GM23338 (cell line): Measurements from ENCODE around the gene RPL13. TPM values are rescaled to one million over a fixed set of nuclear protein-coding genes. Genes with fewer than 3 reads are reported as not detected.

ENCODE experiments used
- ATAC-seq: fragments of 200-7000 bp; cut with Tn5 transposase; 3 replicates; pipeline ENCODE4 v1.9.1; 2020
- DNase-seq: peaks from one replicate; pipeline ENCODE4 v3.0.0-alpha.2; 2015; ENCODE audit warnings: low spot score
- H2AFZ ChIP-seq: fragments of 200-600 bp; sonication (generic); 2 replicates; pipeline ENCODE4 v1.8.0; 2016; ENCODE audit warnings: antibody characterized with exemption, mild to moderate bottlenecking, moderate library complexity
- H3F3A ChIP-seq: fragments of 200-600 bp; sonication (generic); replicated peaks from 2 replicates; pipeline ENCODE4 v1.8.0; 2017; ENCODE audit warnings: antibody characterized with exemption, mixed run types, low read depth
- H3K27ac ChIP-seq: fragments of 200-600 bp; sonication (generic); 2 replicates; pipeline ENCODE4 v1.6.1; 2016; ENCODE audit warnings: low read depth
- H3K27me3 ChIP-seq: fragments of 200-600 bp; sonication (generic); 2 replicates; pipeline ENCODE4 v1.8.0; 2016; ENCODE audit warnings: mild to moderate bottlenecking, mixed run types, moderate library complexity; ENCODE audit not compliant: insufficient read depth
- H3K36me3 ChIP-seq: fragments of 200-600 bp; sonication (generic); 2 replicates; pipeline ENCODE4 v1.8.0; 2016; ENCODE audit warnings: mild to moderate bottlenecking; ENCODE audit not compliant: insufficient read depth
- H3K4me1 ChIP-seq: fragments of 200-600 bp; sonication (generic); 2 replicates; pipeline ENCODE4 v1.8.0; 2016; ENCODE audit warnings: mild to moderate bottlenecking, moderate library complexity; ENCODE audit not compliant: insufficient read depth
- H3K4me2 ChIP-seq: fragments of 200-600 bp; sonication (generic); 2 replicates; pipeline ENCODE4 v1.7.1; 2017; ENCODE audit warnings: mixed run types
- H3K4me3 ChIP-seq: fragments of 200-600 bp; sonication (generic); 2 replicates; pipeline ENCODE4 v1.6.1; 2016; ENCODE audit warnings: mixed run types
- H3K79me2 ChIP-seq: fragments of 200-600 bp; sonication (generic); replicated peaks from 2 replicates; pipeline ENCODE4 v1.8.0; 2017; ENCODE audit warnings: mild to moderate bottlenecking; ENCODE audit not compliant: insufficient read depth
- H3K9me2 ChIP-seq: fragments of 200-600 bp; sonication (generic); 2 replicates; pipeline ENCODE4 v1.8.0; 2017; ENCODE audit not compliant: insufficient read depth
- H4K20me1 ChIP-seq: fragments of 200-600 bp; sonication (generic); replicated peaks from 2 replicates; pipeline ENCODE4 v1.8.0; 2017; ENCODE audit warnings: mild to moderate bottlenecking; ENCODE audit not compliant: insufficient read depth
- H3K27ac Mint-ChIP-seq: 2 replicates; pipeline ENCODE4 v1.8.0; 2020; ENCODE audit warnings: inconsistent platforms, mild to moderate bottlenecking, moderate library complexity, mixed read lengths
- H3K27me3 Mint-ChIP-seq: 3 replicates; pipeline ENCODE4 v1.8.0; 2022; ENCODE audit warnings: low read depth, mild to moderate bottlenecking, moderate library complexity, mixed read lengths, inconsistent platforms; ENCODE audit not compliant: insufficient read depth, poor library complexity
- H3K36me3 Mint-ChIP-seq: 3 replicates; pipeline ENCODE4 v1.8.0; 2021; ENCODE audit warnings: low read depth, mild to moderate bottlenecking, inconsistent platforms, moderate library complexity, mixed read lengths
- H3K4me1 Mint-ChIP-seq: 3 replicates; pipeline ENCODE4 v1.8.0; 2020; ENCODE audit warnings: mild to moderate bottlenecking, inconsistent platforms, mixed read lengths
- H3K4me3 Mint-ChIP-seq: 3 replicates; pipeline ENCODE4 v1.8.0; 2021; ENCODE audit warnings: moderate library complexity, mild to moderate bottlenecking, inconsistent platforms, mixed read lengths
- H3K9me3 Mint-ChIP-seq: 3 replicates; pipeline ENCODE4 v1.8.0; 2020; ENCODE audit warnings: moderate library complexity, mild to moderate bottlenecking, inconsistent platforms, mixed read lengths
- CREB1 ChIP-seq: fragments of 250-450 bp; sonication (Bioruptor Pico); IDR thresholded peaks from 2 replicates; pipeline ENCODE4 v1.5.0; 2020; ENCODE audit warnings: low read depth, mild to moderate bottlenecking, moderate library complexity
- EZH2phosphoT487 ChIP-seq: fragments of 200-600 bp; sonication (generic); IDR thresholded peaks from one replicate; pipeline ENCODE4 v1.8.1; 2018; ENCODE audit warnings: antibody characterized with exemption; ENCODE audit not compliant: unreplicated experiment
- JUNB ChIP-seq: IDR thresholded peaks from one replicate; pipeline ENCODE4 v1.6.1; 2016; ENCODE audit warnings: antibody characterized with exemption; ENCODE audit not compliant: unreplicated experiment
- NANOG ChIP-seq: IDR thresholded peaks from 2 replicates; pipeline ENCODE4 v1.6.1; 2016; ENCODE audit warnings: antibody characterized with exemption, borderline replicate concordance
- ZNF331 ChIP-seq: fragments of 250-450 bp; sonication (Bioruptor Pico); IDR thresholded peaks from 2 replicates; pipeline ENCODE4 v1.5.0; 2020; ENCODE audit warnings: low read depth, mild to moderate bottlenecking, moderate library complexity
- polyA plus RNA-seq: library from polyadenylated mRNA; unstranded; fragments of >200 nt; fragmentation: Nextera tagmentation; extraction: Ambion mirVana; gene quantifications from 2 replicates; pipeline ENCODE4 v1.2.1, GENCODE V29; 2016
- total RNA-seq: library from RNA; depleted of rRNA; stranded (reverse); fragments of >200 nt; shearing (Covaris generic); gene quantifications from 2 replicates; pipeline ENCODE4 v1.2.3, GENCODE V29; 2014
- TF ChIP-seq, protein P1 (sequence below): fragments of 250-450 bp; sonication (Bioruptor Pico); IDR thresholded peaks from 2 replicates; pipeline ENCODE4 v1.5.0; 2020; ENCODE audit warnings: mild to moderate bottlenecking, moderate library complexity
- TF ChIP-seq, protein P2 (sequence below): IDR thresholded peaks from 2 replicates; pipeline ENCODE4 v1.6.1; 2016; ENCODE audit warnings: antibody characterized with exemption
- TF ChIP-seq, protein P3 (sequence below): IDR thresholded peaks from one replicate; pipeline ENCODE4 v1.6.1; 2018; ENCODE audit warnings: antibody characterized with exemption; ENCODE audit not compliant: unreplicated experiment

Gene RPL13
- total and polyA plus RNA-seq, 2 experiments from 2014 or later = 3,489 to 3,617 TPM

DNA sequence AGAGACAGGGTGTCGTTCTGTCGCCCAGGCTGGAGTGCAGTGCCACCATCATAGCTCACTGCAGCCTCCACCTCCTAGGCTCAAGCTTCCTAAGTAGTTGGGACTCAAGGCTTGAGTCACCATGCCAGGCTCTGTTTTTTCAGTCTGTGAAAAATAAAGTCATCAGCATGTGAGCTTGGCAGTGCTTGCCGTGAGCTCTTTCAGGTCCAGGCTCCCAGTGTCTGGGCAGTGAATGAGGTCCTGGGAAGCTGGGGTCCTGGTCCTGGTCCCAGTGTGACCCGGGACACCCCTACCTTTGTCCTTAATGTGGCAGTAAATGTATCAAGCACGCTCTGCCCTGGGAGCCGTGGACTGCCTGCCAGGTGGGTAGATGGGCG, 22.9 kb upstream of the RPL13 start (continued):
- TF ChIP-seq, protein P1, sequence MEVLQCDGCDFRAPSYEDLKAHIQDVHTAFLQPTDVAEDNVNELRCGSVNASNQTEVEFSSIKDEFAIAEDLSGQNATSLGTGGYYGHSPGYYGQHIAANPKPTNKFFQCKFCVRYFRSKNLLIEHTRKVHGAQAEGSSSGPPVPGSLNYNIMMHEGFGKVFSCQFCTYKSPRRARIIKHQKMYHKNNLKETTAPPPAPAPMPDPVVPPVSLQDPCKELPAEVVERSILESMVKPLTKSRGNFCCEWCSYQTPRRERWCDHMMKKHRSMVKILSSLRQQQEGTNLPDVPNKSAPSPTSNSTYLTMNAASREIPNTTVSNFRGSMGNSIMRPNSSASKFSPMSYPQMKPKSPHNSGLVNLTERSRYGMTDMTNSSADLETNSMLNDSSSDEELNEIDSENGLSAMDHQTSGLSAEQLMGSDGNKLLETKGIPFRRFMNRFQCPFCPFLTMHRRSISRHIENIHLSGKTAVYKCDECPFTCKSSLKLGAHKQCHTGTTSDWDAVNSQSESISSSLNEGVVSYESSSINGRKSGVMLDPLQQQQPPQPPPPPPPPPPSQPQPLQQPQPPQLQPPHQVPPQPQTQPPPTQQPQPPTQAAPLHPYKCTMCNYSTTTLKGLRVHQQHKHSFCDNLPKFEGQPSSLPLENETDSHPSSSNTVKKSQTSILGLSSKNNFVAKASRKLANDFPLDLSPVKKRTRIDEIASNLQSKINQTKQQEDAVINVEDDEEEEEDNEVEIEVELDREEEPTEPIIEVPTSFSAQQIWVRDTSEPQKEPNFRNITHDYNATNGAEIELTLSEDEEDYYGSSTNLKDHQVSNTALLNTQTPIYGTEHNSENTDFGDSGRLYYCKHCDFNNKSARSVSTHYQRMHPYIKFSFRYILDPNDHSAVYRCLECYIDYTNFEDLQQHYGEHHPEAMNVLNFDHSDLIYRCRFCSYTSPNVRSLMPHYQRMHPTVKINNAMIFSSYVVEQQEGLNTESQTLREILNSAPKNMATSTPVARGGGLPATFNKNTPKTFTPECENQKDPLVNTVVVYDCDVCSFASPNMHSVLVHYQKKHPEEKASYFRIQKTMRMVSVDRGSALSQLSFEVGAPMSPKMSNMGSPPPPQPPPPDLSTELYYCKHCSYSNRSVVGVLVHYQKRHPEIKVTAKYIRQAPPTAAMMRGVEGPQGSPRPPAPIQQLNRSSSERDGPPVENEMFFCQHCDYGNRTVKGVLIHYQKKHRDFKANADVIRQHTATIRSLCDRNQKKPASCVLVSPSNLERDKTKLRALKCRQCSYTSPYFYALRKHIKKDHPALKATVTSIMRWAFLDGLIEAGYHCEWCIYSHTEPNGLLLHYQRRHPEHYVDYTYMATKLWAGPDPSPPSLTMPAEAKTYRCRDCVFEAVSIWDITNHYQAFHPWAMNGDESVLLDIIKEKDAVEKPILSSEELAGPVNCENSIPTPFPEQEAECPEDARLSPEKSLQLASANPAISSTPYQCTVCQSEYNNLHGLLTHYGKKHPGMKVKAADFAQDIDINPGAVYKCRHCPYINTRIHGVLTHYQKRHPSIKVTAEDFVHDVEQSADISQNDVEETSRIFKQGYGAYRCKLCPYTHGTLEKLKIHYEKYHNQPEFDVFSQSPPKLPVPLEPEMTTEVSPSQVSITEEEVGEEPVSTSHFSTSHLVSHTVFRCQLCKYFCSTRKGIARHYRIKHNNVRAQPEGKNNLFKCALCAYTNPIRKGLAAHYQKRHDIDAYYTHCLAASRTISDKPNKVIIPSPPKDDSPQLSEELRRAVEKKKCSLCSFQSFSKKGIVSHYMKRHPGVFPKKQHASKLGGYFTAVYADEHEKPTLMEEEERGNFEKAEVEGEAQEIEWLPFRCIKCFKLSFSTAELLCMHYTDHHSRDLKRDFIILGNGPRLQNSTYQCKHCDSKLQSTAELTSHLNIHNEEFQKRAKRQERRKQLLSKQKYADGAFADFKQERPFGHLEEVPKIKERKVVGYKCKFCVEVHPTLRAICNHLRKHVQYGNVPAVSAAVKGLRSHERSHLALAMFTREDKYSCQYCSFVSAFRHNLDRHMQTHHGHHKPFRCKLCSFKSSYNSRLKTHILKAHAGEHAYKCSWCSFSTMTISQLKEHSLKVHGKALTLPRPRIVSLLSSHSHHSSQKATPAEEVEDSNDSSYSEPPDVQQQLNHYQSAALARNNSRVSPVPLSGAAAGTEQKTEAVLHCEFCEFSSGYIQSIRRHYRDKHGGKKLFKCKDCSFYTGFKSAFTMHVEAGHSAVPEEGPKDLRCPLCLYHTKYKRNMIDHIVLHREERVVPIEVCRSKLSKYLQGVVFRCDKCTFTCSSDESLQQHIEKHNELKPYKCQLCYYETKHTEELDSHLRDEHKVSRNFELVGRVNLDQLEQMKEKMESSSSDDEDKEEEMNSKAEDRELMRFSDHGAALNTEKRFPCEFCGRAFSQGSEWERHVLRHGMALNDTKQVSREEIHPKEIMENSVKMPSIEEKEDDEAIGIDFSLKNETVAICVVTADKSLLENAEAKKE (CRISPR knock-in tag) = no peak
- TF ChIP-seq, protein P2, sequence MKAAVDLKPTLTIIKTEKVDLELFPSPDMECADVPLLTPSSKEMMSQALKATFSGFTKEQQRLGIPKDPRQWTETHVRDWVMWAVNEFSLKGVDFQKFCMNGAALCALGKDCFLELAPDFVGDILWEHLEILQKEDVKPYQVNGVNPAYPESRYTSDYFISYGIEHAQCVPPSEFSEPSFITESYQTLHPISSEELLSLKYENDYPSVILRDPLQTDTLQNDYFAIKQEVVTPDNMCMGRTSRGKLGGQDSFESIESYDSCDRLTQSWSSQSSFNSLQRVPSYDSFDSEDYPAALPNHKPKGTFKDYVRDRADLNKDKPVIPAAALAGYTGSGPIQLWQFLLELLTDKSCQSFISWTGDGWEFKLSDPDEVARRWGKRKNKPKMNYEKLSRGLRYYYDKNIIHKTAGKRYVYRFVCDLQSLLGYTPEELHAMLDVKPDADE = no peak

GRCh38 chr16:89538286-89538685, 22.2 kb upstream of the RPL13 start:
- Histone ChIP-seq H4K20me1 (peaks cover 14% of the 10 kb centered on the region), H3F3A (0 out of 2 replicates have a peak, but pooled peaks cover 7% of the 10 kb centered on the region), H3K27me3 (no peaks in the 10 kb centered on the region), H3K4me3 (no peak overlapping the region), H3K27ac (no peak overlapping the region), H2AFZ (no peak overlapping the region), H3K79me2 (0 out of 2 replicates have a peak, but pooled peaks cover 5% of the 10 kb centered on the region), H3K4me1 (no peaks in the 10 kb centered on the region), H3K36me3 (peaks cover 22% of the 10 kb centered on the region), H3K4me2 (no peak overlapping the region), H3K9me2 (no peaks in the 10 kb centered on the region)
- ATAC-seq = no peak
- H3K4me3 Mint-ChIP-seq = no peak overlapping the region
- no peaks in the 10 kb centered on the region for H3K9me3 Mint-ChIP-seq
- H3K27ac Mint-ChIP-seq = no peak overlapping the region
- TF ChIP-seq CREB1 (CRISPR knock-in tag) (no peak), JUNB (no peak), ZNF331 (CRISPR knock-in tag) (no peak), NANOG (no peak), EZH2phosphoT487 (no peak)
- TF ChIP-seq, protein P3, sequence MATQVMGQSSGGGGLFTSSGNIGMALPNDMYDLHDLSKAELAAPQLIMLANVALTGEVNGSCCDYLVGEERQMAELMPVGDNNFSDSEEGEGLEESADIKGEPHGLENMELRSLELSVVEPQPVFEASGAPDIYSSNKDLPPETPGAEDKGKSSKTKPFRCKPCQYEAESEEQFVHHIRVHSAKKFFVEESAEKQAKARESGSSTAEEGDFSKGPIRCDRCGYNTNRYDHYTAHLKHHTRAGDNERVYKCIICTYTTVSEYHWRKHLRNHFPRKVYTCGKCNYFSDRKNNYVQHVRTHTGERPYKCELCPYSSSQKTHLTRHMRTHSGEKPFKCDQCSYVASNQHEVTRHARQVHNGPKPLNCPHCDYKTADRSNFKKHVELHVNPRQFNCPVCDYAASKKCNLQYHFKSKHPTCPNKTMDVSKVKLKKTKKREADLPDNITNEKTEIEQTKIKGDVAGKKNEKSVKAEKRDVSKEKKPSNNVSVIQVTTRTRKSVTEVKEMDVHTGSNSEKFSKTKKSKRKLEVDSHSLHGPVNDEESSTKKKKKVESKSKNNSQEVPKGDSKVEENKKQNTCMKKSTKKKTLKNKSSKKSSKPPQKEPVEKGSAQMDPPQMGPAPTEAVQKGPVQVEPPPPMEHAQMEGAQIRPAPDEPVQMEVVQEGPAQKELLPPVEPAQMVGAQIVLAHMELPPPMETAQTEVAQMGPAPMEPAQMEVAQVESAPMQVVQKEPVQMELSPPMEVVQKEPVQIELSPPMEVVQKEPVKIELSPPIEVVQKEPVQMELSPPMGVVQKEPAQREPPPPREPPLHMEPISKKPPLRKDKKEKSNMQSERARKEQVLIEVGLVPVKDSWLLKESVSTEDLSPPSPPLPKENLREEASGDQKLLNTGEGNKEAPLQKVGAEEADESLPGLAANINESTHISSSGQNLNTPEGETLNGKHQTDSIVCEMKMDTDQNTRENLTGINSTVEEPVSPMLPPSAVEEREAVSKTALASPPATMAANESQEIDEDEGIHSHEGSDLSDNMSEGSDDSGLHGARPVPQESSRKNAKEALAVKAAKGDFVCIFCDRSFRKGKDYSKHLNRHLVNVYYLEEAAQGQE = no peak
- peaks cover 53% of the 10 kb centered on the region for H3K36me3 Mint-ChIP-seq
- no peak for DNase-seq
- no peaks in the 10 kb centered on the region for H3K4me1 Mint-ChIP-seq
- H3K27me3 Mint-ChIP-seq = peaks cover 4% of the 10 kb centered on the region
